HG03045 (cell line): ENCODE measurements around the gene ARL8B.
"Not testable (repeated sequence)": the region's sequence is repeated elsewhere in the genome, so short reads cannot be mapped to it uniquely, and the experiment has no call there.

ENCODE experiments used
- ATAC-seq: cut with Tn5 transposase; IDR thresholded peaks from one replicate; pipeline ENCODE4 v1.9.1; 2021; ENCODE audit warnings: mild to moderate bottlenecking, moderate library complexity; ENCODE audit not compliant: unreplicated experiment

Gene ARL8B

DNA sequence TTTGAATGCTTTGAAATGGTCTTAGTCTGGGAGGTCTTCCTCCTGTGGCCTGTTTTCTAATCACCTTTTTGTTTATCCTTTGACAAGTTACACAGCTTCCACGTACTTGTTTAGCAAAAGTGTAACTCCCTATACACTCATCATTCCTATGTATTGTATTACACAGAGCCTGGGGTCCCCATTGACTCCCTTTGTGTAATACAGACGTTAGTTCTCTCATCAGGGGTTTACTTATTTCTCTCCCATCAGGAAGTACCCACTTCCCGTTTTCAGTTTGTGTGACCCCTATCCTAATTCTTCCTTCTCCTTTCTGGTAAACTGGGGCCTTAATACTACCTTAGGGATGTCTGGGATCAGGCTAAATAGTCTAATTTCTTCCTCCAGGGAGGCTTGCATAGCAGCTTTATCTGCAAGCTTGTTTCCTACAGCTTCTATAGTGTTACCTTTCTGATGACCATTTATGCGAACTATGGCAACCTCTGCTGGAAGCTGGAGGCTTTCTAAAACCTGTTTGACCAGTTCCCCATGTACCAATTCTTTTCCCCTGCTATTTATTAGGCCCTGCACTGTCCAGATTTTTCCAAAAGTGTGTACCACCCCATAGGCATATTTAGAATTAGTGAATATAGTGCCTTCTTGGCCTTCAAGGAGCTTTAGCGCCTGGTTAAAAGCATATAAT, 22.4 kb downstream of the ARL8B start:
- ATAC-seq, result no peak

DNA sequence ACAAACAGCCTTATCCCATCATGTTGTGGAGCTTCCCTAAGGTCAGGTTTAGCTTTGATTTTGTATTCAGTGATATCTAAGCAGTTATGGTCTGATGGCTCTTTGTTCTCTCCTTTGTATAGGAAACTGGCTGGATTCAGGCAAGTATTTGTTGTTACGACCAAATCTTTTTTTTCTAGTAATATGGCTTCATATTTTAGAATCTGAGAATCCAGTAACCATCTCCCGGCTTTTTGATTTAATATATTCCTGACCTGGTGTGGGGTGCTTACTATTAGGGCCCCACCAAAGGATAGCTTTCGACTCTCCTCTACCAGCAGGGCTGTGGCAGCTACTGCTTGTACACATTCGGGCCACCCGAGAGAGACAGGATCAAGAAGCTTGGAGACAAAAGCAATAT, 23.0 kb downstream of the ARL8B start:
- no peak for ATAC-seq

DNA sequence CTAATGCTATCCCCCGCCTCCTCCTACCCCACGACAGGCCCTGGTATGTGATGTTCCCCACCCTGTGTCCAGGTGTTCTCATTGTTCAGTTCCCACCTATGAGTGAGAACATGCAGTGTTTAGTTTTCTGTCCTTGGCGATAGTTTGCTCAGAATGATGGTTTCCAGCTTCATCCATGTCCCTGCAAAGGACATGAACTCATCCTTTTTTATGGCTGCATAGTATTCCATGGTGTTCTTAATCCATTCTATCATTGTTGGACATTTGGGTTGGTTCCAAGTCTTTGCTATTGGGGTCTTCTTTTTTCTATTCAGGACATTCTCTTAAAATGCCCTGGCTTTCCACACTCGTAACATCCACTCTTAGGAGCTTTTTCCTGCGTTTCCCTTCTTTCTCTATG, 25.1 kb downstream of the ARL8B start:
- not testable (repeated sequence) for ATAC-seq

DNA sequence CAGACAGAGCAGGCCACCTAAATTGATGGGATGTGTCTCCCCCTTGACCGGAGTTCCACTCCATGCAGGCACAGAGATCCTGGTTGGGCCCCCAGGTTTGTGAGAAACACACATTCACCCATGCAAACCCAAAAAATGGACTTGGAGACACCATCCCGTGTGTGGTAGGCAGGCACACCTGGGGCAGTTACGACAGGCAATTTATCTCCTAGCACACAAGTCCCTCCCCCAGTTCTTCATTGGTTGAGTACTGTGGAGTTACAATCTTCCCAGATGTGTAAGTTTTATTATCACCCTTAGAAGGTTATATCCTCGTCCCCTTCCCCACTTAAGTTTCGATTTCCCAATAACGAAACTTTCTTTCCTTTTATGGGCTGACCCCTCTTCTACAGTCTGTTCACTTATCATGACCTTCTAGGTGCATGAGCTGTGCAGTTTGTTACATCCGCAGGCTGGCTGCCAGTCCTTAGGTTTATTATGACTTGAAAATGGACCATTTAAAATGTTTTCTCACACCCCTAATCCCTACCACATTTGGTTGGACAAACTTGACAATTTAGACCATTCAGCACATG, 27.3 kb downstream of the ARL8B start:
- ATAC-seq, result no peak

DNA sequence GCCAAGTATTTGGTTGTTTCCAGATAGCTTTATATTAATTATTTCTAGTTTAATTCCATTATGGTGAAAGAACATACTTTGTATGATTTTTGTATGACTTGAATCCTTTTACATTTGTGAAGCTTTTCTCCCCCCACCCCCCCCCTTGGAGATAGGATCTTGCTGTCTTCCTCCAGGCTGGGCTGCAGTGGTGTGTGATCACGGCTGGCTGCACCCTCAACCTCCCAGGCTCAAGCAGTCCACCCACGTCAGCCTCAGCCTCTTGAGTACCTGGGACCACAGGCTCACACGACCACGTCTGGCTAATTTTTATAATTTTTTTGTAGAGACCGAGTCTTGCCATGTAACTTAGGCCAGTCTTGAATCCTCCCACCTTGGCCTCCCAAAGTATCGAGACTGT, 29.5 kb downstream of the ARL8B start:
- ATAC-seq, result no peak

- no peak for ATAC-seq
Observed at GRCh38 chr3:5153074-5153473, 31.0 kb downstream of the ARL8B start.

DNA sequence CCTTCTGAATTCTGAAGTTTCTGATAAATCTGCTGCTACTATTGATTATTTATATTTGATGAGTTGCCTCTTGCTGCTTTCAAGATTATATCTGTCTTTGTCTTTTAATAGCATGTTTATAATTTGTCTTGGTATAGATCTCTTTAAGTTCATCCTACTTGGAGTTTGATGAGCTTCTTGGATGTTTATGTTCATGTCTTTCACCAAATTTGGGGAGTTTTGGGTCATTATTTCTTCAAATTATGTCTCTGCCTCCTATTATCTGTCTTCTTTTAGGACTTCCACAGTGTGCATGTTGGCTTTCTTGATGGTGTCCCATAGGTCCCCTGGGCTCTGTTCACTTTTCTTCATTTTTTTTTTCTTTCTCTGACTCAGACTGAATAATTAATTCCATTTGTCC, 33.1 kb downstream of the ARL8B start:
- no peak for ATAC-seq

DNA sequence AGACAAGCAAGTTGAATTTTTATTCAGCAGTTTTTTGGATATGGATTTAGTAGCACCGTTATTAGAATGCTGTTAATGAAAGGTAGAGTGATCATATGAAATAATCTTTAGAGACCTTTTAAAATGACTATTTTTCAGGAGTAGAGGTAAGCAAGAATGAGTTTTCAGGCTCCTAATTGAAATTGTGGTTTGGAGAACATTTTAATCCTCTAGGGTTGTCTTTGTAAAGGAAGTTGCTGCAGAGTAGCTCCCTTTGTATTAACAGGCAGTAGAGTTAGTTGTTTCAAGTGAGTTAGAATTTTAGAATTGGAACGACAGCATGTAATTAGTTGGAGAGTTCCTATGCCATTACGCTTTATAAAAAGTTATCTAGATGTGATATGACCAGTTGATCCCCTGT, 38.2 kb downstream of the ARL8B start:
- no peak for ATAC-seq

GRCh38 chr3:5160940-5161858, 39.1 kb downstream of the ARL8B start:
- no peak for ATAC-seq

DNA sequence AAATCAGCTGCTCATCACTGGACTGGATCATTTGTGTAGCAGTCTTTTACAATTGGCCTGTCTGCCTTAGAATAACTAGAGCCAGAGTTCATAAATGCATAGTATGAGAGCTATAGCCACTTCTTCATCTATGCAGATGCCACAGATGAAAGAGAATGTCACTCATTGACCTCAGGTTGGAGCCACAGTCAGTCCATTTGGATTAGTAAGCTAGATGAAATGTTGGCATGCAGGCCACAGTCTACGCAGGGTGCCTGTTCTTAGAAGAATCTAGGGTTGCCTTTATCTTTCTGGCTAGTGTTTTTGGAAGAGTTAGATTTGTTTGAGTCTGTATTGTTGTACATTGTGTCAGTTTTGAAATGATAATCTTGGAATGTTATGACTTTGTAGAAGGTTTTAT, 40.0 kb downstream of the ARL8B start:
- ATAC-seq, result no peak

DNA sequence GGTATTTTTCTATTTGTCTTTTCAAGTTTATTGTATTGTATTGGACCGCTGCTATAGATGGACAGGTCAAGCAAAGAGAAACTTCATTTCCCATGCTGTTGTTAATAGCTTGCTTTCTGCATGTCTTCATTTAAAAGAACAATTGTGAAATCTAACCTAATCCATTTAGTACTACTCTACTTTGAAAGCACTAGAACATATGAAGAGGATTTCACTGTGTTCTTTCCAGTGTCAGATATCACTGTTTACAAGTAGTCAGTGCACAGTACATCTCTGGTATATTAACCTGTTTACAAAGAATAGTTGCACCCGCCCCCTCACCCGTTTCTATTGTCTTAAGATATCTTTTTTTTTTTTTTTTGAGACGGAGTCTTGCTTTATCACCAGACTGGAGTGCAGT, 43.6 kb downstream of the ARL8B start:
- ATAC-seq, result no peak

DNA sequence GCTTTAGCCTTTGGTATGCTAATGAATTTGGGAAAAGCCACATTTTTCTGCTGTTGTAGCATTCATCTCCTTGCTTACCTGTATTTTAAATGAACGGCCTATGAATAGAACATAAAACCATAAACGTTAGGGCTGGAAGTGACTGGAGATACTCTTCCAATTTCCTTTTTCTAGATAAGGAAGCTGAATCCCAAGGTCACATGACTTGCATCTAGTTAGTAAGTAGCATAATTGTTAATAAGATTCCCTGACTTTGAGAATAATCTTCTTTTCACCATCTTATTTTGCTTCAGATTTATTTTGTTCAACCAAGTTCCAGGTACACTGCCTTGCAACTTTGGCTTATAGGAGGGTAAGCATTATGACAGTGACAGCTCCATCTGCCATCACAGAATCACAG, 44.8 kb downstream of the ARL8B start:
- ATAC-seq, result no peak

- no peak for ATAC-seq
Observed at GRCh38 chr3:5168110-5168509, 46.0 kb downstream of the ARL8B start.

GRCh38 chr3:5169807-5170206, 47.7 kb downstream of the ARL8B start:
- ATAC-seq, result no peak

DNA sequence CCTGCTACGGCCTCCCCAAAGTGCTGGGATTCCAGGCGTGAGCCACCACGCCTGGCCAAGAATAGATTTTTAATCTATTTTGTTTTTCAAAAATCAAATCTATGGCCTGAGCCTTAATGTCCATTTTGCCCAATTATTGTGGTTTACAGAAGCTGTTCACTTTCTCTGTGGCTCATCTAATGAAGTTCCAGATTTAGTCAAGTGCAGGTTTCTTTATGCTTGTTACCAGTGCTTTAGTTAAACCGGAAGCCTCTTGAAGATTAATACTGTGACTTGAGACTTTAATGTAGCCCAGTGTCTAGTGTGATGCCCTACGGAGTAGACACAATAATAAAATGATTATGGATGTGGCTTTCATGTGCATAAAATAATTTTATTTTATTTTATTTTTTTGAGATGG, 48.9 kb downstream of the ARL8B start:
- ATAC-seq, result no peak

GRCh38 chr3:5172018-5172417, 49.9 kb downstream of the ARL8B start:
- ATAC-seq, result no peak

GRCh38 chr3:5179036-5179435, 56.9 kb downstream of the ARL8B start:
- not testable (repeated sequence) for ATAC-seq

GRCh38 chr3:5181469-5182141, 59.5 kb downstream of the ARL8B start:
- ATAC-seq, result peak; percentile 58

- not testable (repeated sequence) for ATAC-seq
Observed at GRCh38 chr3:5183714-5184113, 61.6 kb downstream of the ARL8B start.

DNA sequence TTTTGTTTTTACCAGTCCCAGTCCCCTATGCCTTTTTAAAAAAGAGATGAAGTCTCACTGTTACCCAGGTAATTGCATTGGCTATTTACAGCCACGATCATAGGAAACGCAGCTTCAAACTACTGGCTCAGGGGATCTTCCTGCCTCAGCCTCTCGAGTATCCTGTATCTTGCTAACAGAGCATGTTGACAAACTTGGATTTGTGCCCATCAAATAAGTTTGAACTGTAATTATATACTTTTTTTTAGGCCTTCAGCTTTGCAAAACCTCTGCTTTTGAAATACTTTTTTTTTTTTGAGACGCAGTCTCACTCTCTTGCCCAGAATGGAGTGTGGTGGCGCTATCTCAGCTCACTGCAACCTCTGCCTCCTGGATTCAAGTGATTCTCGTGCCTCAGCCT, 62.4 kb downstream of the ARL8B start:
- no peak for ATAC-seq

- ATAC-seq, result no peak
Observed at GRCh38 chr3:5185093-5185673, 63.1 kb downstream of the ARL8B start.
